Measurements from ENCODE around the gene TAS1R2.
"Not testable (repeated sequence)": the region's sequence is repeated elsewhere in the genome, so short reads cannot be mapped to it uniquely, and the experiment has no call there.

Gene TAS1R2

GRCh38 chr1:18883636-18884418, 24.4 kb upstream of the TAS1R2 start:
- DNase-seq, result peak; percentile 20 to 54

- no peak for DNase-seq
These were observed 23.6 kb upstream of the TAS1R2 start for GRCh38 chr1:18883079-18883478.

- DNase-seq, result no peak
These were observed 23.0 kb upstream of the TAS1R2 start for GRCh38 chr1:18882486-18882885.

GRCh38 chr1:18881642-18882431, 22.4 kb upstream of the TAS1R2 start:
- no peak for DNase-seq

- DNase-seq, result no peak
These were observed 21.7 kb upstream of the TAS1R2 start for GRCh38 chr1:18881164-18881563.

- DNase-seq, result no peak
These were observed 21.1 kb upstream of the TAS1R2 start for GRCh38 chr1:18880585-18880984.

GRCh38 chr1:18879791-18880309, 20.4 kb upstream of the TAS1R2 start:
- no peak for DNase-seq

GRCh38 chr1:18879215-18879790, 19.8 kb upstream of the TAS1R2 start:
- no peak for DNase-seq

GRCh38 chr1:18878538-18879214, 19.2 kb upstream of the TAS1R2 start:
- DNase-seq, result no peak

- no peak for DNase-seq
These were observed 17.8 kb upstream of the TAS1R2 start for GRCh38 chr1:18877282-18877681.

GRCh38 chr1:18876210-18876609, 16.8 kb upstream of the TAS1R2 start:
- no peak for DNase-seq

GRCh38 chr1:18875796-18876128, 16.3 kb upstream of the TAS1R2 start:
- DNase-seq, result no peak

GRCh38 chr1:18875107-18875795, 15.8 kb upstream of the TAS1R2 start:
- DNase-seq, result peak; percentile 7 to 14

GRCh38 chr1:18874600-18874999, 15.1 kb upstream of the TAS1R2 start:
- DNase-seq, result no peak

- no peak for DNase-seq
These were observed 14.6 kb upstream of the TAS1R2 start for GRCh38 chr1:18874036-18874435.

GRCh38 chr1:18872071-18872611, 12.7 kb upstream of the TAS1R2 start:
- no peak for DNase-seq

- DNase-seq, result no peak
These were observed 12.1 kb upstream of the TAS1R2 start for GRCh38 chr1:18871401-18872070.

- no peak for DNase-seq
These were observed 11.5 kb upstream of the TAS1R2 start for GRCh38 chr1:18870957-18871356.

GRCh38 chr1:18870595-18870865, 11.1 kb upstream of the TAS1R2 start:
- not testable (repeated sequence) for DNase-seq

GRCh38 chr1:18869847-18870594, 10.6 kb upstream of the TAS1R2 start:
- DNase-seq, result no peak

GRCh38 chr1:18868801-18869424, 9.5 kb upstream of the TAS1R2 start:
- no peak for DNase-seq
